Activated CD4-positive, alpha-beta T cell treated with anti-CD3 and anti-CD28 coated beads for 24 hours (primary cell): ENCODE results near the gene GFER.
"Not testable (repeated sequence)": the region's sequence is repeated elsewhere in the genome, so short reads cannot be mapped to it uniquely, and the experiment has no call there.

Source experiments
- DNase-seq, 2 donors: peaks; one replicate each; pipeline ENCODE4 v3.0.0-alpha.2; 2020; ENCODE audit warnings: low read depth in 2 of 2

The GFER gene

GRCh38 chr16:2005646-2006045, 21.7 kb downstream of the GFER start:
- no peak for DNase-seq

GRCh38 chr16:2006317-2006716, 22.3 kb downstream of the GFER start:
- DNase-seq, result no peak

GRCh38 chr16:2007081-2007836, 23.3 kb downstream of the GFER start:
- no peak for DNase-seq

- no peak for DNase-seq
These were observed 24.1 kb downstream of the GFER start for GRCh38 chr16:2008009-2008526.

GRCh38 chr16:2008631-2009163, 24.7 kb downstream of the GFER start:
- no peak for DNase-seq

- DNase-seq, result no peak
These were observed 25.2 kb downstream of the GFER start for GRCh38 chr16:2009164-2009711.

- peak; percentile 66 to 69 for DNase-seq
These were observed 26.0 kb downstream of the GFER start, which contains the start of gene ZNF598 for GRCh38 chr16:2009791-2010510. ZNF598 (minus strand) TSS chr16:2009821.

GRCh38 chr16:2011726-2012125, 27.7 kb downstream of the GFER start:
- DNase-seq, result not testable (repeated sequence)

- no peak for DNase-seq
These were observed 29.5 kb downstream of the GFER start for GRCh38 chr16:2013527-2013926.

- DNase-seq, result no peak
These were observed 31.3 kb downstream of the GFER start for GRCh38 chr16:2015117-2015946.

GRCh38 chr16:2015947-2016208, 31.9 kb downstream of the GFER start:
- DNase-seq, result no peak

GRCh38 chr16:2016407-2016922, 32.5 kb downstream of the GFER start:
- no peak for DNase-seq

GRCh38 chr16:2019518-2019920, 35.5 kb downstream of the GFER start, which contains the start of gene NPW:
NPW (plus strand) TSS chr16:2019785.
- no peak for DNase-seq

- no peak for DNase-seq
These were observed 36.2 kb downstream of the GFER start for GRCh38 chr16:2019921-2020831.

GRCh38 chr16:2022723-2023091, 38.7 kb downstream of the GFER start:
- DNase-seq, result no peak

GRCh38 chr16:2023092-2024031, 39.4 kb downstream of the GFER start:
- peak; percentile 95 to 96 for DNase-seq

GRCh38 chr16:2024032-2024420, 40.0 kb downstream of the GFER start:
- no peak for DNase-seq

GRCh38 chr16:2025251-2025650, 41.3 kb downstream of the GFER start:
- DNase-seq, result no peak

- DNase-seq, result no peak
These were observed 42.0 kb downstream of the GFER start for GRCh38 chr16:2025878-2026460.
